ENCODE results near the gene TSKU.
"Not testable (repeated sequence)": the region's sequence is repeated elsewhere in the genome, so short reads cannot be mapped to it uniquely, and the experiment has no call there.

The TSKU gene

DNA sequence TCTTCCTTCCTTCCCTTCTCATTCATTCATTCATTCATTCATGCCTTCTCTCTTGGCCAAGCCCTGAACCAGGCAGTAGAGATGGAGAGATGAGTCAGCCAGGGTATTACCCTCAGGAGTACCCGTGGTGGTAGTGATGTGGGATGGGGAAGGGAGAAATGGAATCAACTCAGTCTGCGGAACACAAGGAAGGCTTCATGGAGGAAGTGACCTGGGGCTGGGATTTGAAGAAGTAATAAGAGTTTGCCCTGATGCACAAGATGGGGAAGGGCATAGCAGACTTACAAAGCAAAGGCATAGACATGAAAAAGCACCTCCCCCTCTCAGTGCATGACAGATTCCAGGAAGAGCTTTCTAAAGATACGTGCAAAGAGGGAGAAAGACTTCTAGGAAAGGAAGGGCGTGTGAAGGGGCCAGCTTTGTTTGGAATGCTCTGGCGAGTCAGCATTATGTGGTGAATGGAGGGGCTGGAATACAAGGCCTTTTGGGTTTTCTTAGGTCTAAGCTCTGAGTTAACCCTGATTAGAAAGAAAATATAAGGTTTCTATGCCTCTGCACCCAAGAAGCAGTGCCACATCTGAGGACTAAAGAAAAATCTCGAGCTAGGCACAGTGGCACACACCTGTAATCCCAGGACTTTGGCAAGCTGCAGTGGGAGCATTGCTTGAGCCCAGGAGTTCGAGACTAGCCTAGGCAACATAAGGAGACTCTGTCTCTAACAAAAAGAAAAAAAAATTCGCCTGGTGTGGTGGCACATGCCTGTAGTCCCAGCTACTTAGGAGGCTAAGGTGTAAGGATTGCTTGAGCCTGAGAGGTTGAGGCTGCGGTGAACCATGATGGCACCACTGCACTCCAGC lies 41.2 kb downstream of the TSKU start:
- Mint-ChIP-seq H3K4me1 (no peaks in the 10 kb centered on the region), H3K4me3 (no peak overlapping the region), H3K27me3 (peaks cover 13% of the 10 kb centered on the region), H3K9me3 (no peaks in the 10 kb centered on the region), H3K36me3 (ENCODE audit: insufficient read depth) (peaks cover 2% of the 10 kb centered on the region), H3K27ac (ENCODE audit: low read depth) (no peak overlapping the region)
- ATAC-seq (replicated peaks; ENCODE audit: extremely low read depth, poor library complexity, severe bottlenecking) (no peak), DNase-seq (ENCODE audit: low spot score in 2 of 2) (no peak)

DNA sequence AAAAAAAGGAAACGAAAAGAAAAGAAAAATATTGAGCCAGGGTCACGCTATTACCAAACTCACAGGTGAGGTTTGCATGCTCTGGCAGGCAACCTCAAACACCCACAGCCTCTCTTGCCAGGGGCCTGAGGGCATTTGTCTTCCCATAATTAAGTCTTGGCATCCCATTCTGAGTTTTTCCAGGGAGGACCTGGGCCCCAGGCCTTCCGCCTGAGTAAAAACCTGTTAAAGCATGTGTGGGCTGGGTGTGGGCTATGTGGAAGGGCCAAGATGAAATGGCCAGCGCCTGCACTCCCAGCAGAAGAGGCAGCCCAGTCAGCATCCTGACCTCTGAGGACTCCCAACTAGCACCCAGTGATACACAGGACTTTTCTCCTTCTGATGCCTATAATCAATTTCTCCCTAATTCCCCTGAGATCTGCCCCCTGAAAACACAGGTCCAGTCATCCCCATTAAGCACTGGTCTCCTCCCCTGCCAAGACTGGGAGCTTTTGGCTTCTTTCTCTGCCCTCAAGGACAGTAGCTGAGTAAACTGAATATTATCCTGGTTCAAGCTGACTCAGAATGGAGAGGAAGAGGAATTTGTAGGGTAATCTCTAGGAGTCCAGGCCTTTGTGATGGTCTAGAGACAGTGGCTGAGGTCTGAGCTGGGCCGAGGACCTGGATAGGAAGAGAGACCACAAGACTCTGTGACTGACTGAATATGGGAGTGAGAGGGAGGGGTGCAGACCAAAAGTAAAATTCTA lies 42.0 kb downstream of the TSKU start:
- H3K27me3 Mint-ChIP-seq = peaks cover 13% of the 10 kb centered on the region
- H3K4me3 Mint-ChIP-seq = no peak overlapping the region
- H3K27ac Mint-ChIP-seq (ENCODE audit: low read depth) = no peak overlapping the region
- ATAC-seq (replicated peaks; ENCODE audit: extremely low read depth, poor library complexity, severe bottlenecking) (no peak), DNase-seq (ENCODE audit: low spot score in 2 of 2) (no peak)
- no peaks in the 10 kb centered on the region for H3K36me3 Mint-ChIP-seq (ENCODE audit: insufficient read depth)
- H3K4me1 Mint-ChIP-seq = no peaks in the 10 kb centered on the region
- H3K9me3 Mint-ChIP-seq = no peaks in the 10 kb centered on the region

DNA sequence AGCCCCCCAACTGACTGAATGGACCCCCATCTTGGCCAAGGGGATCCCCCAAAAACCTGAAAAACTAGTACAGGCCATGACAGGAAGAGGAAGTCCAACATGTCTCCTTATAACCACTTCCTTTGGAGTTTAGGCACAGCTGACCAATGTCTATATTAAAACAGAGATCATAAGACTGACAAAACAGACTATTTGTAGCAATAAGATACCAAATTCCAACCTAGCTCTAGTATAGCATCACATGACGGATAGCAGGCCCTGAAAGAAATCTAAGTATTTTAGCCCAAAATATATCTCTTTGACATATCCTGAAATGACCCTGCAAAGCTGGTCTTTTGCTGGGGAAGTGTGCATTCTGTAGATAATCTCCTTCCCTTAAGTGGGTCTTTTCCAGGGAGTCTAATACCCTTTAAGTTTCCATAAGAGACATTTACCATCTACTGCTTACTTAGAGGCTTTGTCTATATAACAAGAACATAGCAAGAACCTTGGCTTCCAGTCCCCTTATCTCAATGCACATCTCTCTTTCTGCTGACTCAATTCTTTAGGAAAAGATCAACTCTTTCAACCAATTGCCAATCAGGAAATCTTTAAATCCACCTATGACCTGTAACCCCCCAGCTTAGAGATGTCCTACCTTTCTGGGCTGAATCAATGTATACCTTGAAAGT lies 42.7 kb downstream of the TSKU start:
- no peaks in the 10 kb centered on the region for H3K9me3 Mint-ChIP-seq
- no peak overlapping the region for H3K27ac Mint-ChIP-seq (ENCODE audit: low read depth)
- H3K4me1 Mint-ChIP-seq = no peaks in the 10 kb centered on the region
- no peak overlapping the region for H3K4me3 Mint-ChIP-seq
- no peak for ATAC-seq (replicated peaks; ENCODE audit: extremely low read depth, poor library complexity, severe bottlenecking)
- H3K27me3 Mint-ChIP-seq = peaks cover 18% of the 10 kb centered on the region
- H3K36me3 Mint-ChIP-seq (ENCODE audit: insufficient read depth) = no peaks in the 10 kb centered on the region
- DNase-seq (ENCODE audit: low spot score in 2 of 2) = no peak

DNA sequence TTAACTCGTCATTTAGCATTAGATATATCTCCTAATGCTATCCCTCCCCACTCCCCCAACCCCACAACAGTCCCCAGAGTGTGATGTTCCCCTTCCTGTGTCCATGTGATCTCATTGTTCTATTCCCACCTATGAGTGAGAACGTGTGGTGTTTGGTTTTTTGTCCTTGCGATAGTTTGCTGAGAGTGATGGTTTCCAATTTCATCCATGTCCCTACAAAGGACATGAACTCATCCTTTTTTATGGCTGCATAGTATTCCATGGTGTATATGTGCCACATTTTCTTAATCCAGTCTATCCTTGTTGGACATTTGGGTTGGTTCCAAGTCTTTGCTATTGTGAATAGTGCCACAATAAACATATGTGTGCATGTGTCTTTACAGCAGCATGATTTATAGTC lies 43.4 kb downstream of the TSKU start:
- peaks cover 24% of the 10 kb centered on the region for H3K27me3 Mint-ChIP-seq
- DNase-seq (ENCODE audit: low spot score in 2 of 2); H3K27ac Mint-ChIP-seq (ENCODE audit: low read depth); H3K9me3 Mint-ChIP-seq; H3K36me3 Mint-ChIP-seq (ENCODE audit: insufficient read depth); H3K4me1 Mint-ChIP-seq; H3K4me3 Mint-ChIP-seq; ATAC-seq (replicated peaks; ENCODE audit: extremely low read depth, poor library complexity, severe bottlenecking): not testable (repeated sequence)

DNA sequence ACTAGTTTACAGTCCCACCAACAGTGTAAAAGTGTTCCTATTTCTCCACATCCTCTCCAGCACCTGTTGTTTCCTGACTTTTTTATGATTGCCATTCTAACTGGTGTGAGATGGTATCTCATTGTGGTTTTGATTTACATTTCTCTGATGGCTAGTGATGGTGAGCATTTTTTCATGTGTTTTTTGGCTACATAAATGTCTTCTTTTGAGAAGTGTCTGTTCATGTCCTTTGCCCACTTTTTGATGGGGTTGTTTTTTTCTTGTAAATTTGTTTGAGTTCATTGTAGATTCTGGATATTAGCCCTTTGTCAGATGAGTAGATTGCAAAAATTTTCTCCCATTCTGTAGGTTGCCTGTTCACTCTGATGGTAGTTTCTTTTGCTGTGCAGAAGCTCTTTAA lies 43.8 kb downstream of the TSKU start:
- H3K36me3 Mint-ChIP-seq (ENCODE audit: insufficient read depth); H3K9me3 Mint-ChIP-seq; H3K4me3 Mint-ChIP-seq; H3K4me1 Mint-ChIP-seq; DNase-seq (ENCODE audit: low spot score in 2 of 2); ATAC-seq (replicated peaks; ENCODE audit: extremely low read depth, poor library complexity, severe bottlenecking); H3K27ac Mint-ChIP-seq (ENCODE audit: low read depth): not testable (repeated sequence)
- H3K27me3 Mint-ChIP-seq = peaks cover 25% of the 10 kb centered on the region

DNA sequence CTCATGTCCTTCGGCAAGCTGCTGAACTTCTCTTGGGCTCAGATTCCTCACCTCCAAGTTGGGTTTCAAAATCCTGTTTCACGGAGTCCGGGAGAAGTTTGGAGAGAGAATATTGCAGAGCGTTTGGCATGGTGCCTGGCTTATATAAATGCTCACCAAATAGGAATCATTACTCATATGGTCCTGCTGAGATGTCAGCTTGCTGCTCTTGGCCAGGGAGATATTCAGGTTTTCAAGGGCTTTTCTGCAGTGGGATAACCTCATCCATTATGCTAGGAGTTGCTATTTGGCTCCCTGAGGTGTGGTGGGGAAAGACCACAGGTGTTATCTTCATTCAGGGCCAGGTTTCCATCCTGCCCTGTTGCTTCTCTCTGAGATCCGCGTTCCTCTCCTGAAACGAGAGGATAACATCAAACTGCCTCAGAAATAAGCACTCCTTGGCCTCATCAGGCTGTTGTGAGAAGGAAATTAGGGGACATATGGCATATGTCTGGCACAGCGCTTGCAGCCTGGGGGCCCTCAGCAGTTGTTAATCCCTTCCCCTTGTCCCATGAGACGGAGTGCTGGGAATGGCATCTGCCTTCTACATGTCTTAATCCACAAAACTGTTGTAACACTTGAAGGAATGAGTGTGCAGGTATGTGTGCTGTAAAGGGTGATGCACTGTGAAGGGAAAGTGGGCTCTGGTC lies 47.6 kb downstream of the TSKU start:
- no peaks in the 10 kb centered on the region for H3K4me1 Mint-ChIP-seq
- peaks cover 39% of the 10 kb centered on the region for H3K27me3 Mint-ChIP-seq
- H3K27ac Mint-ChIP-seq (ENCODE audit: low read depth) = no peak overlapping the region
- no peak for DNase-seq (ENCODE audit: low spot score in 2 of 2)
- ATAC-seq (replicated peaks; ENCODE audit: extremely low read depth, poor library complexity, severe bottlenecking) = no peak
- no peaks in the 10 kb centered on the region for H3K9me3 Mint-ChIP-seq
- H3K36me3 Mint-ChIP-seq (ENCODE audit: insufficient read depth) = no peaks in the 10 kb centered on the region
- no peak overlapping the region for H3K4me3 Mint-ChIP-seq

DNA sequence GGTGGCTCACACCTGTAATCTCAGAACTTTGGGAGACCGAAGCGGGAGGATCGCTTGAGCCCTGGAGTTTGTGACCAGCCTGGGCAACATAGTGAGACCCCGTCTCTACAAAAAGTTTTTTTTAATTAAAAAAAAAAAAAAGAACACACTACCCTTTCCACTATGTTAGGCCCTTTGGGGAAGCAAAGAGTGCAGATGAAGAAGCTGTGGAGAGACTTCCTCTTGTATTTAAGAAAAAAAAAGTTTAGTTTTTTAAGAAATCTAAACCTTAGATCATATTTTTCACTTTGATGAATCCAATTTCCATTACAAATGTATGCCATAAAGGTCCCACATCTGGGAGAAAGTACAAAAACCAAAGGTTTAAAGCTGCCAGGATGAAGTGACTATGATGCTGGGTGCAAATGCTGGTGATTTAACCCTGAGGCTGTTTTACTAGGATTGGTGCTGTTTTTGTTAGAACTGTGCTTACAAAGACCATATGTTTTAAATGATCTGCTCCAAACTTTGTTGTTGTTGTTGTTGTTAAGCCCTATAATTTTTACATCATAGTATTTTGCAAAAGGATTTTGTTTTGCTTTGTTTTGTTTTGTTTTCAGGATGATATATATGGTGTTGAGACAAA lies 48.6 kb downstream of the TSKU start:
- Mint-ChIP-seq H3K4me3 (no peak overlapping the region), H3K36me3 (ENCODE audit: insufficient read depth) (no peaks in the 10 kb centered on the region), H3K27ac (ENCODE audit: low read depth) (no peak overlapping the region), H3K27me3 (peaks cover 39% of the 10 kb centered on the region), H3K9me3 (no peaks in the 10 kb centered on the region), H3K4me1 (no peaks in the 10 kb centered on the region)
- ATAC-seq (replicated peaks; ENCODE audit: extremely low read depth, poor library complexity, severe bottlenecking) (no peak), DNase-seq (ENCODE audit: low spot score in 2 of 2) (no peak)

DNA sequence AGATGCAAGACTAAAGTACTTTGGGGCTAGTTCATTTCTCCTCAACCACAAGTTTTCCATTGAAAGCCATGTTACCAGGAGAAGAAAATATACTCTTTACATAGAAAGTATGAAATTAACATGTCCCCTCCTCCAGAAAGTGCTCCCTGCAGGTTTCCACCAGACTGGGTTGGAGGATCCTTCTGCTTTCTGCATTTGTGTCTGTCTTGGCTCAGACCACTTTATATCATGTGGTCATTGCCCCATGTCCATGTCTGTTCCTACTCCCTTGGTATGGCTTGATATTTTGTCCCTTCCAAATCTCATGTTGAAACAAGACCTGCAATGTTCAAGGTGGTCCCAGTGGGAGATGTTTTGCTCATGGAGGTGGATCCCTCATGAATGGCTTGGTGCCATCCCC lies 49.2 kb downstream of the TSKU start:
- Mint-ChIP-seq H3K4me3 (no peak overlapping the region), H3K27ac (ENCODE audit: low read depth) (no peak overlapping the region), H3K9me3 (no peaks in the 10 kb centered on the region), H3K36me3 (ENCODE audit: insufficient read depth) (no peaks in the 10 kb centered on the region), H3K27me3 (peaks cover 39% of the 10 kb centered on the region), H3K4me1 (no peaks in the 10 kb centered on the region)
- ATAC-seq (replicated peaks; ENCODE audit: extremely low read depth, poor library complexity, severe bottlenecking) (no peak), DNase-seq (ENCODE audit: low spot score in 2 of 2) (no peak)

DNA sequence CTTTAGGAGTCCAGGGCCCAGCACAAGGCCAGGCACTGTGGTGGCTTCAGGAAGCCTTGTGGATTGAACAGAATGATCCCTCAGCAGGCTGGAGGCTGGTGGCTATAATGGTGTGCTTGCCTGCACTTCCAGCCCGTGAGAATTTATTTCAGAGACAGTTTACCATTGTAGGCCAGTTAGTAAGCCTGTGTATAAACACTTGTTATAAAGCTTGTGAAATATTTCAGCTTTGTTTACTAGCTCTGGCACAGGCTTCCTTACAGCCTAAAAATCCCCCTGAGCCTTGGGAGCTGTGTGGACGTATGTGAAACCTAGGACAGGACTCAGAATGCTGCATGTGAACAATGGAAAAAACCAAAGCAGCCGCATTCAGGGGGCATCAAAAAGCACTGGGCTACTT lies 51.0 kb downstream of the TSKU start:
- no peaks in the 10 kb centered on the region for H3K4me1 Mint-ChIP-seq
- H3K4me3 Mint-ChIP-seq = no peak overlapping the region
- ATAC-seq (replicated peaks; ENCODE audit: extremely low read depth, poor library complexity, severe bottlenecking) (no peak), DNase-seq (ENCODE audit: low spot score in 2 of 2) (no peak)
- peaks cover 43% of the 10 kb centered on the region for H3K27me3 Mint-ChIP-seq
- no peak overlapping the region for H3K27ac Mint-ChIP-seq (ENCODE audit: low read depth)
- no peaks in the 10 kb centered on the region for H3K9me3 Mint-ChIP-seq
- H3K36me3 Mint-ChIP-seq (ENCODE audit: insufficient read depth) = no peaks in the 10 kb centered on the region

DNA sequence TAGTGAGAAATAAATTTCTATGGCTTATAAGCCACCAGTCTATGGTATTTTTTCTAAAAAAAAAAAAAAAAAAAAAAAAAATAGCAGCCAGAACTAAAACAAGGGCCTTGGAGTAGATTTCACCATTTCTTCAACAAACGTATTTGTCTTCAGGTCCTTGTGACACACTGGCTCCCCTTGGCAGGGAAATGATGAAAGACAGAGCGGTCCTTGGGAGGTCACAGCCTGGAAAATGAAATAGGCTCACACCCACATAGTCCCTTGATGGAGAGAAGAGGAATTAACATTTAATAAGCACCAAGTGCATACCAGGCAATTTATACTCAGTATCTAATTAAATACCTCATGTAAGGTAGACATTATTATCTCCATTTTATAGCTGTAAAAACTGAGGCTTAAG lies 51.9 kb downstream of the TSKU start:
- DNase-seq (ENCODE audit: low spot score in 2 of 2) (no peak), ATAC-seq (replicated peaks; ENCODE audit: extremely low read depth, poor library complexity, severe bottlenecking) (no peak)
- Mint-ChIP-seq H3K9me3 (no peaks in the 10 kb centered on the region), H3K27me3 (peaks cover 43% of the 10 kb centered on the region), H3K36me3 (ENCODE audit: insufficient read depth) (no peaks in the 10 kb centered on the region), H3K4me1 (no peaks in the 10 kb centered on the region), H3K27ac (ENCODE audit: low read depth) (no peak overlapping the region), H3K4me3 (no peak overlapping the region)

DNA sequence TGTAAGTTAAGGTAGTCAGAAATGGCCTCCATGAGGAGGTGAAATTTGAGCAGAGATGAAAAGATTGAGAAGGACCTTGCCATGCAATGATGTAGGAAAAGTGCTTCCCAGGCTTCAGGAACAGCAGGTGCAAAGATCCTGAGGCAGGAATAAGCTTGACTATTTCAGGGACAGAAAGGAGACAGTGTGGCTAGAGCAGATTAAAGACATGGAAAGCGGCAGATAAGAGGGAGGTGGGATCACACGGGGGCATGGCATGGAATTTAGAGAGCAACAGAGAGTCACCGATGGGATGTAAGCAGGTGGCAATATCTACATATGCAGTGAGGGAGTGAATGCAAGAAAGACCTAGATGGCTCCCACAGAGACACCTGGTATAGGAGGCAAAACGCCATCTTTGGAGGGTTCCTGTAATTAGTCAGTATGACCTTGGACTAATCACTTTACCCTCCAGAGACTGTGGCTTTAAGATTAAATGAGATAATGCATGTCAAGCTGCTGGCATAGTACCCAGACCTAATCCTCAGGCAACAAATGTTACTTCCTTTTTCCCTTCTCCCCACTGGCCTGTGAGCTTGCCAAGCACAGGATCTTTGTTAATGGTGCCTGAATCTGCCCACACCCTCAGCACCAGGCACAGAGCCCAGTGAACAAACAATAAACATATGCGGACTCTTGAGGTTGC lies 52.9 kb downstream of the TSKU start:
- Mint-ChIP-seq H3K27me3 (peaks cover 44% of the 10 kb centered on the region), H3K36me3 (ENCODE audit: insufficient read depth) (no peaks in the 10 kb centered on the region), H3K27ac (ENCODE audit: low read depth) (no peak overlapping the region), H3K4me3 (no peak overlapping the region), H3K4me1 (no peaks in the 10 kb centered on the region), H3K9me3 (no peaks in the 10 kb centered on the region)
- ATAC-seq (replicated peaks; ENCODE audit: extremely low read depth, poor library complexity, severe bottlenecking) (no peak), DNase-seq (ENCODE audit: low spot score in 2 of 2) (no peak)
